ENCODE results near the gene JADE2. TPM values are rescaled to one million over a fixed set of nuclear protein-coding genes. Genes with fewer than 3 reads are reported as not detected.
"Not testable (repeated sequence)": the region's sequence is repeated elsewhere in the genome, so short reads cannot be mapped to it uniquely, and the experiment has no call there.

The JADE2 gene
- total RNA-seq, 4 donors from 2014 or later, result 9.1 to 32.8 (median 14.9) TPM

- TF ChIP-seq CTCF (IDR thresholded peaks at IDR 0.05) (no peak), POLR2A (IDR thresholded peaks at IDR 0.05) (no peak)
- H3K36me3 ChIP-seq, result no peaks in the 10 kb centered on the region
- no peak overlapping the region for H3K4me3 ChIP-seq
- H3K4me1 ChIP-seq, result peaks cover 11 to 23% (median 19%) of the 10 kb centered on the region in 3 donors
- peak overlapping the region in 3 of 4 donors; percentile 40 to 73 (median 72) for H3K27ac ChIP-seq
- H3K27me3 ChIP-seq, result no peaks in the 10 kb centered on the region
- intact Hi-C loops (cut with DNase I), result no loop called here
- no peak for DNase-seq
- H3K9me3 ChIP-seq, result no peaks in the 10 kb centered on the region
- 72 to 76% methylated on average over 5 of the region's 5 CpGs for WGBS, 2 donors
These were observed 12.8 kb upstream of the JADE2 start for GRCh38 chr5:134512661-134512999.

- no peak overlapping the region for H3K4me3 ChIP-seq
- H3K27me3 ChIP-seq, result no peaks in the 10 kb centered on the region
- H3K36me3 ChIP-seq, result no peaks in the 10 kb centered on the region
- H3K9me3 ChIP-seq, result no peaks in the 10 kb centered on the region
- WGBS, 2 donors, result 65 to 74% methylated on average over 2 to 3 of the region's 5 CpGs
- peaks cover 11 to 20% (median 19%) of the 10 kb centered on the region in 3 donors for H3K4me1 ChIP-seq
- intact Hi-C loops (cut with DNase I), result no loop called here
- H3K27ac ChIP-seq, result no peak overlapping the region
- TF ChIP-seq POLR2A (IDR thresholded peaks at IDR 0.05) (no peak), CTCF (IDR thresholded peaks at IDR 0.05) (no peak)
- DNase-seq, result no peak
These were observed 9.7 kb upstream of the JADE2 start for GRCh38 chr5:134515801-134516200.

GRCh38 chr5:134516984-134517383, 8.5 kb upstream of the JADE2 start:
- H3K4me1 ChIP-seq; H3K4me3 ChIP-seq; H3K9me3 ChIP-seq; H3K27me3 ChIP-seq; H3K36me3 ChIP-seq; H3K27ac ChIP-seq; DNase-seq; intact Hi-C loops (cut with DNase I): not testable (repeated sequence)
- 84 to 86% methylated on average over 8 of the region's 8 CpGs for WGBS, 2 donors

- H3K4me3 ChIP-seq, result no peak overlapping the region
- peaks cover under 1 to 2% (median 1%) of the 10 kb centered on the region in 3 donors for H3K4me1 ChIP-seq
- H3K36me3 ChIP-seq, result no peaks in the 10 kb centered on the region
- H3K9me3 ChIP-seq, result no peaks in the 10 kb centered on the region
- no peak for DNase-seq
- no peak overlapping the region for H3K27ac ChIP-seq
- 45 to 60% methylated on average over 5 of the region's 5 CpGs for WGBS, 2 donors
- no peak for TF ChIP-seq POLR2A (IDR thresholded peaks at IDR 0.05)
- TF ChIP-seq CTCF (IDR thresholded peaks at IDR 0.05), result no peak
- intact Hi-C loops (cut with DNase I), result no loop called here
- no peaks in the 10 kb centered on the region for H3K27me3 ChIP-seq
These were observed 7.9 kb upstream of the JADE2 start for GRCh38 chr5:134517553-134517952.

GRCh38 chr5:134519989-134520388, 5.5 kb upstream of the JADE2 start:
- Histone ChIP-seq H3K9me3 (no peaks in the 10 kb centered on the region), H3K27me3 (no peaks in the 10 kb centered on the region), H3K36me3 (no peaks in the 10 kb centered on the region), H3K27ac (no peak overlapping the region), H3K4me3 (no peak overlapping the region), H3K4me1 (peaks cover 8 to 19% (median 11%) of the 10 kb centered on the region in 3 donors)
- DNase-seq, result no peak
- intact Hi-C loops (cut with DNase I), result loop anchor here (10.0 kb wide), 1 partner anchor 105 kb away; the partner anchor contains the start of gene CDKN2AIPNL
- 86 to 88% methylated on average over 2 of the region's 2 CpGs for WGBS, 2 donors
- no peak for TF ChIP-seq CTCF (IDR thresholded peaks at IDR 0.05)
- no peak for TF ChIP-seq POLR2A (IDR thresholded peaks at IDR 0.05)

- no peak for DNase-seq
- H3K4me3 ChIP-seq, result no peak overlapping the region
- intact Hi-C loops (cut with DNase I), result loop anchor here (10.0 kb wide), 1 partner anchor 107 kb away; the partner anchor contains the start of gene CDKN2AIPNL
- TF ChIP-seq CTCF (IDR thresholded peaks at IDR 0.05) (no peak), POLR2A (IDR thresholded peaks at IDR 0.05) (no peak)
- H3K4me1 ChIP-seq, result peaks cover 8 to 24% (median 11%) of the 10 kb centered on the region in 3 donors
- no peaks in the 10 kb centered on the region for H3K36me3 ChIP-seq
- H3K9me3 ChIP-seq, result no peaks in the 10 kb centered on the region
- H3K27ac ChIP-seq, result no peak overlapping the region
- H3K27me3 ChIP-seq, result no peaks in the 10 kb centered on the region
- WGBS, 2 donors, result 49 to 53% methylated on average over 3 of the region's 3 CpGs
These were observed 3.6 kb upstream of the JADE2 start for GRCh38 chr5:134521841-134522240.
